HEK293 (cell line): ENCODE data around the gene ARHGEF4.

Experiments used
- CTCF ChIA-PET: fragments of 350-600 bp; formaldehyde crosslinking; extraction: SDS; loops from one replicate; lab custom pipeline; 2021; ENCODE audit warnings: antibody characterized with exemption; lab: Yijun Ruan, JAX
- POLR2A ChIA-PET: fragments of 300-600 bp; formaldehyde crosslinking; extraction: SDS; loops from one replicate; lab custom pipeline; 2020; ENCODE audit warnings: antibody characterized with exemption, inconsistent platforms; lab: Yijun Ruan, JAX
- H3K27ac ChIP-seq: fragments of 200-500 bp; sonication (Bioruptor generic); 2 replicates; pipeline ENCODE4 v1.5.1; 2014; ENCODE audit warnings: low read depth, low read length, control low read depth, inconsistent platforms; ENCODE audit errors: extremely low read depth
- H3K36me3 ChIP-seq, 2 experiments: fragments of 200-500 bp in 1 of 2; sonication (Bioruptor generic) in 1 of 2; 1 replicate in 1 of 2; 2 replicates in 1 of 2; pipeline ENCODE4 v1.5.1; 2014 to 2017; ENCODE audit warnings: inconsistent platforms in 2 of 2, low read length in 2 of 2; ENCODE audit not compliant: control insufficient read depth in 2 of 2, insufficient read depth in 1 of 2
- H3K4me1 ChIP-seq: fragments of 200-500 bp; sonication (Bioruptor generic); 2 replicates; pipeline ENCODE4 v1.5.1; 2014; ENCODE audit warnings: mild to moderate bottlenecking, low read length, inconsistent platforms; ENCODE audit not compliant: control insufficient read depth, insufficient read depth
- H3K4me3 ChIP-seq: 2 replicates; pipeline ENCODE4 v1.5.1; 2011; ENCODE audit warnings: low read depth, mild to moderate bottlenecking, control low read depth, low read length, moderate library complexity
- H3K9me3 ChIP-seq: fragments of 200-500 bp; sonication (Bioruptor generic); 2 replicates; pipeline ENCODE4 v1.5.1; 2014; ENCODE audit warnings: low read depth, low read length, inconsistent platforms; ENCODE audit not compliant: control insufficient read depth, insufficient read depth
- GLI2 ChIP-seq: fragments of 450-650 bp; formaldehyde crosslinking; IDR thresholded peaks from 2 replicates; pipeline ENCODE4; 2017; ENCODE audit warnings: missing biosample characterization, missing genetic modification characterization, low read depth, borderline replicate concordance
- KLF9 ChIP-seq: fragments of 450-650 bp; formaldehyde crosslinking; IDR thresholded peaks from 2 replicates; pipeline ENCODE4 v1.5.1; 2016; ENCODE audit warnings: missing biosample characterization, missing genetic modification characterization, low read depth
- SCRT1 ChIP-seq: fragments of 450-650 bp; formaldehyde crosslinking; IDR thresholded peaks from 2 replicates; pipeline ENCODE4 v1.5.1; 2016; ENCODE audit warnings: missing biosample characterization, missing genetic modification characterization, borderline replicate concordance
- SCRT2 ChIP-seq: fragments of 450-650 bp; formaldehyde crosslinking; IDR thresholded peaks from 2 replicates; pipeline ENCODE4 v1.5.1; 2016; ENCODE audit warnings: missing biosample characterization, missing genetic modification characterization
- SETDB1 ChIP-seq: IDR thresholded peaks from one replicate; pipeline ENCODE4 v1.6.1; 2017; ENCODE audit warnings: mild to moderate bottlenecking, low read length, moderate library complexity, mixed read lengths; ENCODE audit not compliant: insufficient read length
- ZNF157 ChIP-seq: fragments of 450-650 bp; formaldehyde crosslinking; IDR thresholded peaks from 2 replicates; pipeline ENCODE4 v1.5.1; 2016; ENCODE audit warnings: missing biosample characterization, missing genetic modification characterization
- ZNF19 ChIP-seq: fragments of 450-650 bp; formaldehyde crosslinking; IDR thresholded peaks from 2 replicates; pipeline ENCODE4; 2016; ENCODE audit warnings: missing biosample characterization, missing genetic modification characterization, low read depth
- ZNF248 ChIP-seq: fragments of 450-650 bp; formaldehyde crosslinking; IDR thresholded peaks from 2 replicates; pipeline ENCODE4 v1.5.1; 2017; ENCODE audit warnings: missing biosample characterization, missing genetic modification characterization
- ZNF394 ChIP-seq: fragments of 450-650 bp; formaldehyde crosslinking; IDR thresholded peaks from 2 replicates; pipeline ENCODE4 v1.5.1; 2016; ENCODE audit warnings: missing biosample characterization, missing genetic modification characterization, mild to moderate bottlenecking, moderate library complexity, borderline replicate concordance
- ZNF423 ChIP-seq: fragments of 450-650 bp; formaldehyde crosslinking; IDR thresholded peaks from 2 replicates; pipeline ENCODE4 v1.5.1; 2016; ENCODE audit warnings: missing biosample characterization, missing genetic modification characterization
- ZNF426 ChIP-seq: fragments of 450-650 bp; formaldehyde crosslinking; IDR thresholded peaks from 2 replicates; pipeline ENCODE4 v1.5.1; 2017; ENCODE audit warnings: missing biosample characterization, missing genetic modification characterization, mild to moderate bottlenecking, inconsistent platforms, moderate library complexity
- ZNF558 ChIP-seq: fragments of 450-650 bp; formaldehyde crosslinking; IDR thresholded peaks from 2 replicates; pipeline ENCODE4 v1.5.1; 2016; ENCODE audit warnings: missing biosample characterization, missing genetic modification characterization
- ZNF610 ChIP-seq: fragments of 450-650 bp; formaldehyde crosslinking; IDR thresholded peaks from 2 replicates; pipeline ENCODE4 v1.5.1; 2016; ENCODE audit warnings: missing biosample characterization, missing genetic modification characterization, borderline replicate concordance
- ZNF707 ChIP-seq: fragments of 450-650 bp; formaldehyde crosslinking; IDR thresholded peaks from 2 replicates; pipeline ENCODE4 v1.5.1; 2016; ENCODE audit warnings: missing biosample characterization, missing genetic modification characterization
- ZNF843 ChIP-seq: fragments of 450-650 bp; formaldehyde crosslinking; IDR thresholded peaks from 2 replicates; pipeline ENCODE4 v1.5.1; 2016; ENCODE audit warnings: missing biosample characterization, missing genetic modification characterization
- TF ChIP-seq, protein P1 (sequence below): fragments of 450-650 bp; formaldehyde crosslinking; IDR thresholded peaks from 2 replicates; pipeline ENCODE4 v1.5.1; 2016; ENCODE audit warnings: missing biosample characterization, missing genetic modification characterization
- TF ChIP-seq, protein P2 (sequence below): fragments of 450-650 bp; formaldehyde crosslinking; IDR thresholded peaks from 2 replicates; pipeline ENCODE4 v1.5.1; 2016; ENCODE audit warnings: missing biosample characterization, missing genetic modification characterization
- TF ChIP-seq, protein P3 (sequence below): fragments of 450-650 bp; formaldehyde crosslinking; IDR thresholded peaks from 2 replicates; pipeline ENCODE4 v1.5.0; 2017; ENCODE audit warnings: missing biosample characterization, missing genetic modification characterization, borderline replicate concordance

The ARHGEF4 gene

DNA sequence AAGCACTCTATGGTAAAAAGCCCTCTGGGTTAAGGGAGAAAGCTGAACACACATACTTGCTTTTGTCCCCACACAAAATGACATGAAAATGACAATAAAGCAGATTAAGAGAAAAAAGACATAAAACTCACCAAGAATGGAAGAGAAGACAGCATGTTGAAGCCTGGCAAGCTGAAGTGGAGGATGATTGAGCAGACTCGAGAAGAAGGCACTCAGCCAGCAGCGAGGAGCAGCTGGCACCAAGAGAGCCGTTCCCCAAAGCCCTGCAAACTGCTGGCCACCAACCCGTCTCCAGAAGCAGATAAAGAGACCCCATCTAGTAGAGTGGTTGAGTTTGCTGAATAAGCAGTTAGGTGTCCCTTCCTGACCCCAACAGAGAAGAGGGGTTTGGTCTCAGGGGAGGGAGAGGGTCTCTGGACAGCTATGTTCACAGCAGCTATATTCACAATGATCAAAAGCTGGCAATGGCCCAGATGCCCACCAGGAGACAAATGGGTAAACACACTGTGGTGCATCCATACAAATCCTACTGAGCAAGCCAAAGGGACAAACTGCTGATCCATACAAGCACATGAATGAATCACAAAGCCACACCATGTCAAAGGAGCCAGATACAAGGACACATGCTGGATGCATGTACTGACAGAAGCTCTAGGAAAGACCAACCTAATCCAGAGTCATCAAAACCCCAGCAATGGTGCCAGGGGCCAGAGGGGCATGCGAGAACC is 219.7 kb downstream of the ARHGEF4 start:
- no peaks in the 10 kb centered on the region for H3K9me3 ChIP-seq
- no peaks in the 10 kb centered on the region for H3K4me1 ChIP-seq
- H3K36me3 ChIP-seq, result peaks cover 22 to 92% of the 10 kb centered on the region in 2 experiments
- CTCF ChIA-PET, result interaction anchor here (0.5 kb wide), 1 partner anchor 98 kb away, joined by 6 read pairs; no protein-coding TSS in a partner anchor
- H3K4me3 ChIP-seq, result no peak overlapping the region
- H3K27ac ChIP-seq, result no peak overlapping the region
- POLR2A ChIA-PET, result no interaction called here
- no peak for TF ChIP-seq ZNF707
- TF ChIP-seq, protein P1, sequence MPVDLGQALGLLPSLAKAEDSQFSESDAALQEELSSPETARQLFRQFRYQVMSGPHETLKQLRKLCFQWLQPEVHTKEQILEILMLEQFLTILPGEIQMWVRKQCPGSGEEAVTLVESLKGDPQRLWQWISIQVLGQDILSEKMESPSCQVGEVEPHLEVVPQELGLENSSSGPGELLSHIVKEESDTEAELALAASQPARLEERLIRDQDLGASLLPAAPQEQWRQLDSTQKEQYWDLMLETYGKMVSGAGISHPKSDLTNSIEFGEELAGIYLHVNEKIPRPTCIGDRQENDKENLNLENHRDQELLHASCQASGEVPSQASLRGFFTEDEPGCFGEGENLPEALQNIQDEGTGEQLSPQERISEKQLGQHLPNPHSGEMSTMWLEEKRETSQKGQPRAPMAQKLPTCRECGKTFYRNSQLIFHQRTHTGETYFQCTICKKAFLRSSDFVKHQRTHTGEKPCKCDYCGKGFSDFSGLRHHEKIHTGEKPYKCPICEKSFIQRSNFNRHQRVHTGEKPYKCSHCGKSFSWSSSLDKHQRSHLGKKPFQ (tag by site-specific recombination), result no peak
- TF ChIP-seq ZNF19, result no peak
- no peak for TF ChIP-seq ZNF248 (tag by site-specific recombination)
- TF ChIP-seq GLI2 (tag by site-specific recombination), result no peak
- TF ChIP-seq, all 188 proteins: peak for 0

DNA sequence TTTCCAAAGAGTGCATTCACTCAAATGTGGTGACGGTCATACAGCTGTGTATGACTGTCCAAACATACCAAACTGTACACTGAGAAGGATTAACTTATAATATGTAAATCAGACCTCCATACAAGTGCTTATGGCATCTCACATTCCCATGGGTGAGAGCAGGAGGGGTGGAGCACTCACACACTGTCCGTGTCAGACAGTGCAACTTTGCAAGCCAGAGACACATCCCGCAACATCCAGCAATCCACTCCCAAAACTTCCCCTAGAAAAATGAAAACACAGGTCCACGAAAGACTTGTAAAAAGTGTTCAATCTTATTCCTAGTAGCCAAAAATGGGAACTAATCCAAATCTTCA is 220.2 kb downstream of the ARHGEF4 start:
- ChIA-PET CTCF (no interaction called here), POLR2A (no interaction called here)
- H3K4me3 ChIP-seq, result no peak overlapping the region
- H3K36me3 ChIP-seq, result peaks cover 24 to 91% of the 10 kb centered on the region in 2 experiments
- H3K9me3 ChIP-seq, result no peaks in the 10 kb centered on the region
- no peak for TF ChIP-seq ZNF843 (tag by site-specific recombination)
- TF ChIP-seq KLF9 (tag by site-specific recombination), result no peak
- no peak for TF ChIP-seq ZNF558 (tag by site-specific recombination)
- no peak for TF ChIP-seq ZNF157 (tag by site-specific recombination)
- TF ChIP-seq SCRT1 (tag by site-specific recombination), result no peak
- no peak for TF ChIP-seq ZNF394 (tag by site-specific recombination)
- peaks cover under 1% of the 10 kb centered on the region; the same call in 1 of the 2 replicates for H3K4me1 ChIP-seq
- H3K27ac ChIP-seq, result no peak overlapping the region

DNA sequence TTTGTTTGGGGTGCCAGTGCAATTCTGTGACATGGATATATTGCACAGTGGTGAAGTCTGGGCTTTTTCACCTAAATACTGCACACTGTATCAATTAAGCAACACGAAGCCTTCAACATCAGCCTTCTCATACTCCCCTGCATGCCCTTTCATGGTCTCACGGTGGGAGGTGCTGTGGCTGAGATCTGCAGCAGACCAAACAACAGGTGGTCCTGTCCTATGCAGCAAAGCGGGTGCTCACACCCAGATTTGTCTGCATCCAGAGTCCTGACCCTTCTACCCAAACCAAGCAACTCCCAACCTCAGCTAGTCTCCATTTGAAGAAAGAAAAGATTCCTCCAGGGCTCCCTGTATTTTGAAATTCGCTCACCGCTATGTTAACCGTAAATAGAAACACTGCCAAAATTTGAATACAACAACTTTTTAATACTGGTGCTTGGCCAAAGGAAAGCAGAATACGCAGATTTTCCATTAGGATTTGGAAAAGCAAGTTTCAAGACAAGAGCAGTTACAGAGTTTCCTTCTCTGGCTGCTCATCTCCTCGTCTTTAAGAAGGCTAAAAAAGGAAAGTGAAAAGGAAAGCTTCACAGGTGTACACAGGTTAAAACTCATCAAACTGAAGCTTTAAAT is 221.6 kb downstream of the ARHGEF4 start:
- H3K4me3 ChIP-seq, result no peak overlapping the region
- POLR2A ChIA-PET, result no interaction called here
- H3K9me3 ChIP-seq, result no peaks in the 10 kb centered on the region
- no peak overlapping the region for H3K27ac ChIP-seq
- TF ChIP-seq SCRT2 (tag by site-specific recombination) (peak; percentile 52), SETDB1 (no peak), ZNF423 (tag by site-specific recombination) (no peak), ZNF610 (no peak), ZNF157 (tag by site-specific recombination) (no peak), ZNF426 (no peak)
- TF ChIP-seq, protein P2, sequence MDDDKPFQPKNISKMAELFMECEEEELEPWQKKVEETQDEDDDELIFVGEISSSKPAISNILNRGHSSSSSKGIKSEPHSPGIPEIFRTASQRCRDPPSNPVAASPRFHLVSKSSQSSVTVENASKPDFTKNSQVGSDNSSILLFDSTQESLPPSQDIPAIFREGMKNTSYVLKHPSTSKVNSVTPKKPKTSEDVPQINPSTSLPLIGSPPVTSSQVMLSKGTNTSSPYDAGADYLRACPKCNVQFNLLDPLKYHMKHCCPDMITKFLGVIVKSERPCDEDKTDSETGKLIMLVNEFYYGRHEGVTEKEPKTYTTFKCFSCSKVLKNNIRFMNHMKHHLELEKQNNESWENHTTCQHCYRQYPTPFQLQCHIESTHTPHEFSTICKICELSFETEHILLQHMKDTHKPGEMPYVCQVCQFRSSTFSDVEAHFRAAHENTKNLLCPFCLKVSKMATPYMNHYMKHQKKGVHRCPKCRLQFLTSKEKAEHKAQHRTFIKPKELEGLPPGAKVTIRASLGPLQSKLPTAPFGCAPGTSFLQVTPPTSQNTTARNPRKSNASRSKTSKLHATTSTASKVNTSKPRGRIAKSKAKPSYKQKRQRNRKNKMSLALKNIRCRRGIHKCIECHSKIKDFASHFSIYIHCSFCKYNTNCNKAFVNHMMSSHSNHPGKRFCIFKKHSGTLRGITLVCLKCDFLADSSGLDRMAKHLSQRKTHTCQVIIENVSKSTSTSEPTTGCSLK (tag by site-specific recombination), result no peak
- TF ChIP-seq, protein P3, sequence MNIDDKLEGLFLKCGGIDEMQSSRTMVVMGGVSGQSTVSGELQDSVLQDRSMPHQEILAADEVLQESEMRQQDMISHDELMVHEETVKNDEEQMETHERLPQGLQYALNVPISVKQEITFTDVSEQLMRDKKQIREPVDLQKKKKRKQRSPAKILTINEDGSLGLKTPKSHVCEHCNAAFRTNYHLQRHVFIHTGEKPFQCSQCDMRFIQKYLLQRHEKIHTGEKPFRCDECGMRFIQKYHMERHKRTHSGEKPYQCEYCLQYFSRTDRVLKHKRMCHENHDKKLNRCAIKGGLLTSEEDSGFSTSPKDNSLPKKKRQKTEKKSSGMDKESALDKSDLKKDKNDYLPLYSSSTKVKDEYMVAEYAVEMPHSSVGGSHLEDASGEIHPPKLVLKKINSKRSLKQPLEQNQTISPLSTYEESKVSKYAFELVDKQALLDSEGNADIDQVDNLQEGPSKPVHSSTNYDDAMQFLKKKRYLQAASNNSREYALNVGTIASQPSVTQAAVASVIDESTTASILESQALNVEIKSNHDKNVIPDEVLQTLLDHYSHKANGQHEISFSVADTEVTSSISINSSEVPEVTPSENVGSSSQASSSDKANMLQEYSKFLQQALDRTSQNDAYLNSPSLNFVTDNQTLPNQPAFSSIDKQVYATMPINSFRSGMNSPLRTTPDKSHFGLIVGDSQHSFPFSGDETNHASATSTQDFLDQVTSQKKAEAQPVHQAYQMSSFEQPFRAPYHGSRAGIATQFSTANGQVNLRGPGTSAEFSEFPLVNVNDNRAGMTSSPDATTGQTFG (tag by site-specific recombination), result no peak
- peaks cover 20 to 88% of the 10 kb centered on the region in 2 experiments for H3K36me3 ChIP-seq
- CTCF ChIA-PET, result no interaction called here
- H3K4me1 ChIP-seq, result peaks cover 9% of the 10 kb centered on the region; the same call in 1 of the 2 replicates
